ENCODE measurements around the gene PRDM16. TPM values are rescaled to one million over a fixed set of nuclear protein-coding genes. Genes with fewer than 3 reads are reported as not detected.

Gene PRDM16
- total RNA-seq, 2 experiments from 2014 or later: not detected

- TF ChIP-seq EZH2phosphoT487 (IDR thresholded peaks at IDR 0.05; ENCODE audit: borderline replicate concordance, low read depth, low read length) (no peak), CTCF (conservative IDR thresholded peaks at IDR 0.05; ENCODE audit: low read length) (no peak)
- H3K36me3 ChIP-seq (ENCODE audit: insufficient read depth, low read length): no peaks in the 10 kb centered on the region
- H4K20me1 ChIP-seq (ENCODE audit: insufficient read depth, low read length): no peaks in the 10 kb centered on the region
- no TSS peak for BruUV-seq (replicated peaks)
- no peak overlapping the region for H3K4me3 ChIP-seq (ENCODE audit: low read depth, low read length, poor library complexity, severe bottlenecking)
- H3K79me2 ChIP-seq (ENCODE audit: insufficient read depth, low read depth, low read length): no peaks in the 10 kb centered on the region
- H2AFZ ChIP-seq (ENCODE audit: low read length): no peak overlapping the region
- ChIA-PET POLR2A (no interaction called here), CTCF (ENCODE audit: unreplicated experiment) (no interaction called here)
- intact Hi-C loops (cut with micrococcal nuclease; ENCODE audit: unreplicated experiment): no loop called here
- H3K9me2 ChIP-seq (ENCODE audit: insufficient read depth, low read length): no peaks in the 10 kb centered on the region
- no peak for DNase-seq (ENCODE audit: low spot score)
- no peaks in the 10 kb centered on the region for H3K4me1 ChIP-seq (ENCODE audit: insufficient read depth, low read length, poor library complexity, severe bottlenecking)
- no peak overlapping the region for H3K27ac ChIP-seq (ENCODE audit: low read depth, low read length, poor library complexity, severe bottlenecking)
- no peaks in the 10 kb centered on the region for H3K9me3 ChIP-seq (ENCODE audit: low read length)
- H3K4me2 ChIP-seq (ENCODE audit: low read length): no peak overlapping the region
These were observed 263.7 kb downstream of the PRDM16 start for GRCh38 chr1:3332662-3333061.

DNA sequence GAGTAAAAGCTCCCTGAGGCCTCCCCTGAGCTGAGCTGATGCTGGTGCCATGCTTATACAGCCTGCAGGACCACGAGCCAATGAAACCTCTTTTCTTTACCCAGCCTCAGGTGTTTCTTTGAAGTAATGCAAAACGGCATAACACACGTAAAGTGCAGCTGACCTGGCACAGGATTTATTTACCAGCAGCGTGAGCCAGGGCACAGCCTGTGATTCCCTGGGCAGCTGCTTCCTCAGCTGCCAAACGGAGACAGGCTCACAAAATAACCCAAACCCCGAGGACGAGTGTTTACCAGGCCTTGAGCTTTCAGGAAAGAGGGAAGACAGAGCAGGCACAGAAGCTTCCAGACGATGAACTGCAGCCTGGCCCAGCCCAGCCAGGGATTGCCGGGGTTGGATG is 264.9 kb downstream of the PRDM16 start:
- Histone ChIP-seq H3K4me2 (ENCODE audit: low read length) (no peak overlapping the region), H3K79me2 (ENCODE audit: insufficient read depth, low read depth, low read length) (no peaks in the 10 kb centered on the region), H3K4me3 (ENCODE audit: low read depth, low read length, poor library complexity, severe bottlenecking) (no peak overlapping the region), H4K20me1 (ENCODE audit: insufficient read depth, low read length) (no peaks in the 10 kb centered on the region), H3K27ac (ENCODE audit: low read depth, low read length, poor library complexity, severe bottlenecking) (no peak overlapping the region), H3K9me3 (ENCODE audit: low read length) (no peaks in the 10 kb centered on the region), H3K36me3 (ENCODE audit: insufficient read depth, low read length) (no peaks in the 10 kb centered on the region), H2AFZ (ENCODE audit: low read length) (no peak overlapping the region), H3K9me2 (ENCODE audit: insufficient read depth, low read length) (no peaks in the 10 kb centered on the region), H3K4me1 (ENCODE audit: insufficient read depth, low read length, poor library complexity, severe bottlenecking) (no peaks in the 10 kb centered on the region)
- DNase-seq (ENCODE audit: low spot score): no peak
- intact Hi-C loops (cut with micrococcal nuclease; ENCODE audit: unreplicated experiment): no loop called here
- no TSS peak for BruUV-seq (replicated peaks)
- ChIA-PET CTCF (ENCODE audit: unreplicated experiment) (no interaction called here), POLR2A (no interaction called here)
- TF ChIP-seq EZH2phosphoT487 (IDR thresholded peaks at IDR 0.05; ENCODE audit: borderline replicate concordance, low read depth, low read length): no peak
- TF ChIP-seq CTCF (conservative IDR thresholded peaks at IDR 0.05; ENCODE audit: low read length): no peak

DNA sequence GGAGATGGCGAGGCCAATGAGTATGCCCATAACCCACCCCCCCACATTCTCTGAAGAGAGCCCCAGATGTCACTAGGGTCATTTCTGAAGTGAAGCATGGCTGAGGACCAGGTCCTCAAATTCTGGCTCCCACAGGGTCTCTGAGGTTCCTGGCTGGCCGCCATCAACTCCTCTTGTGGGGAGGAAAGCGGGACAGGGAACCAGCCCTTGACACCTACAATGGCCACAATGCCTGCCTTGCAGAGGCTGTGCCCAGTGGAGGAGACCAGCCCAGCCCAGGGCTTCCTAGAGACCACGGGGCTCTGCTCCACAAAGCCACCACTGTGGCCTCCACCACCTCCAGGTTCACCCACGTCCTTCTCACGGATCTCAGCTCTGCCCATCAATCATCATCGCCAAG is 265.4 kb downstream of the PRDM16 start:
- Histone ChIP-seq H3K4me1 (ENCODE audit: insufficient read depth, low read length, poor library complexity, severe bottlenecking) (no peaks in the 10 kb centered on the region), H3K27ac (ENCODE audit: low read depth, low read length, poor library complexity, severe bottlenecking) (no peak overlapping the region), H3K4me2 (ENCODE audit: low read length) (no peak overlapping the region), H3K4me3 (ENCODE audit: low read depth, low read length, poor library complexity, severe bottlenecking) (no peak overlapping the region), H3K79me2 (ENCODE audit: insufficient read depth, low read depth, low read length) (no peaks in the 10 kb centered on the region), H4K20me1 (ENCODE audit: insufficient read depth, low read length) (no peaks in the 10 kb centered on the region), H3K9me2 (ENCODE audit: insufficient read depth, low read length) (no peaks in the 10 kb centered on the region), H2AFZ (ENCODE audit: low read length) (no peak overlapping the region), H3K9me3 (ENCODE audit: low read length) (no peaks in the 10 kb centered on the region), H3K36me3 (ENCODE audit: insufficient read depth, low read length) (no peaks in the 10 kb centered on the region)
- ChIA-PET POLR2A (no interaction called here), CTCF (ENCODE audit: unreplicated experiment) (no interaction called here)
- BruUV-seq (replicated peaks): no TSS peak
- DNase-seq (ENCODE audit: low spot score): no peak
- intact Hi-C loops (cut with micrococcal nuclease; ENCODE audit: unreplicated experiment): no loop called here
- TF ChIP-seq CTCF (conservative IDR thresholded peaks at IDR 0.05; ENCODE audit: low read length) (no peak), EZH2phosphoT487 (IDR thresholded peaks at IDR 0.05; ENCODE audit: borderline replicate concordance, low read depth, low read length) (no peak)
